ENCODE measurements around the gene TDRD9. TPM values are rescaled to one million over a fixed set of nuclear protein-coding genes. Genes with fewer than 3 reads are reported as not detected.

Gene TDRD9
- total RNA-seq, 1 donor from 2014 or later, result 0.92 TPM

GRCh38 chr14:103923863-103924262 lies 4.4 kb upstream of the TDRD9 start:
- DNase-seq (ENCODE audit: low read depth, low spot score), result peak; percentile 22

GRCh38 chr14:103925316-103925715 lies 2.9 kb upstream of the TDRD9 start:
- no peak for DNase-seq (ENCODE audit: low read depth, low spot score)

- no peak for DNase-seq (ENCODE audit: low read depth, low spot score)
Observed at GRCh38 chr14:103927566-103927965, 690 bp upstream of the TDRD9 start.

- DNase-seq (ENCODE audit: low read depth, low spot score), result no peak
Observed at GRCh38 chr14:103930051-103930604, 1.9 kb downstream of the TDRD9 start.

GRCh38 chr14:103931422-103931821 lies 3.2 kb downstream of the TDRD9 start:
- no peak for DNase-seq (ENCODE audit: low read depth, low spot score)

- no peak for DNase-seq (ENCODE audit: low read depth, low spot score)
Observed at GRCh38 chr14:103932791-103933490, 4.7 kb downstream of the TDRD9 start.

GRCh38 chr14:103935102-103935501 lies 6.8 kb downstream of the TDRD9 start:
- DNase-seq (ENCODE audit: low read depth, low spot score), result no peak

GRCh38 chr14:103941462-103941861 lies 13.2 kb downstream of the TDRD9 start:
- DNase-seq (ENCODE audit: low read depth, low spot score), result no peak

GRCh38 chr14:103941973-103942736 lies 13.9 kb downstream of the TDRD9 start, which contains the start of gene RD3L:
TSS of gene RD3L (minus strand) at chr14:103942529. CDS start at chr14:103941695, 834 bp downstream.
- no peak for DNase-seq (ENCODE audit: low read depth, low spot score)

GRCh38 chr14:103943673-103944072 lies 15.4 kb downstream of the TDRD9 start:
- DNase-seq (ENCODE audit: low read depth, low spot score), result no peak

- DNase-seq (ENCODE audit: low read depth, low spot score), result no peak
Observed at GRCh38 chr14:103946975-103947374, 18.7 kb downstream of the TDRD9 start.

GRCh38 chr14:103948442-103948841 lies 20.2 kb downstream of the TDRD9 start:
- DNase-seq (ENCODE audit: low read depth, low spot score), result no peak

- no peak for DNase-seq (ENCODE audit: low read depth, low spot score)
Observed at GRCh38 chr14:103949131-103949790, 21.0 kb downstream of the TDRD9 start.

- no peak for DNase-seq (ENCODE audit: low read depth, low spot score)
Observed at GRCh38 chr14:103960457-103961055, 32.3 kb downstream of the TDRD9 start.

GRCh38 chr14:103961928-103962578 lies 33.8 kb downstream of the TDRD9 start:
- DNase-seq (ENCODE audit: low read depth, low spot score), result no peak

GRCh38 chr14:103966631-103967030 lies 38.4 kb downstream of the TDRD9 start:
- DNase-seq (ENCODE audit: low read depth, low spot score), result no peak

GRCh38 chr14:103969961-103970360 lies 41.7 kb downstream of the TDRD9 start:
- DNase-seq (ENCODE audit: low read depth, low spot score), result no peak

- DNase-seq (ENCODE audit: low read depth, low spot score), result no peak
Observed at GRCh38 chr14:103973354-103973753, 45.1 kb downstream of the TDRD9 start.

- DNase-seq (ENCODE audit: low read depth, low spot score), result no peak
Observed at GRCh38 chr14:103974575-103974974, 46.3 kb downstream of the TDRD9 start.

- peak; percentile 1 for DNase-seq (ENCODE audit: low read depth, low spot score)
Observed at GRCh38 chr14:103980623-103981238, 52.5 kb downstream of the TDRD9 start.

- no peak for DNase-seq (ENCODE audit: low read depth, low spot score)
Observed at GRCh38 chr14:103984196-103984595, 55.9 kb downstream of the TDRD9 start.
